ENCODE results near the gene INTS15. TPM values are rescaled to one million over a fixed set of nuclear protein-coding genes. Genes with fewer than 3 reads are reported as not detected.

The INTS15 gene
- total and polyA plus RNA-seq, 9 of the 15 experiments (the other 6 are each of a cell fraction or from before 2014, with no cell fraction given), result 0.52 to 28.9 (median 11.6) TPM

DNA sequence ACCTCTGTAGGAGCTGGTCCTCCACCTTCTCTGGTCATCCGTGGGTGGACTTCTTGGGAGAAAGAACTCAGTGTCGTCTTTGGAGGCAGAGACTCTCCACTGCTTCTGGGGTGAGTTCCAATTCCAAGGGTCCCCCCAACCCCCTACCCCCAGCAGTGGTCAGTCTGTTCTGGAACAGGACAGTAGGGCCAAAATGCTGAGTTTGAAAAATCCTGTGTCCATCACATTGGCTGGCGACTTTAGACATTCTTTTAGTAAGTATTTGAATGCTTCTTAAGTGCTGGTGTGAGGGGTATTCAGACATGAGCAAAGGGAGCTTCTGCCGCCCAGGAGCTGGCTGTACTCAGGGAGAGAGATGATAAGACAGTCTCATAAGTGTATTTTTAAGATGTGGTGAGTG is 49.2 kb downstream of the INTS15 start (continued):
- TF ChIP-seq, protein P1, sequence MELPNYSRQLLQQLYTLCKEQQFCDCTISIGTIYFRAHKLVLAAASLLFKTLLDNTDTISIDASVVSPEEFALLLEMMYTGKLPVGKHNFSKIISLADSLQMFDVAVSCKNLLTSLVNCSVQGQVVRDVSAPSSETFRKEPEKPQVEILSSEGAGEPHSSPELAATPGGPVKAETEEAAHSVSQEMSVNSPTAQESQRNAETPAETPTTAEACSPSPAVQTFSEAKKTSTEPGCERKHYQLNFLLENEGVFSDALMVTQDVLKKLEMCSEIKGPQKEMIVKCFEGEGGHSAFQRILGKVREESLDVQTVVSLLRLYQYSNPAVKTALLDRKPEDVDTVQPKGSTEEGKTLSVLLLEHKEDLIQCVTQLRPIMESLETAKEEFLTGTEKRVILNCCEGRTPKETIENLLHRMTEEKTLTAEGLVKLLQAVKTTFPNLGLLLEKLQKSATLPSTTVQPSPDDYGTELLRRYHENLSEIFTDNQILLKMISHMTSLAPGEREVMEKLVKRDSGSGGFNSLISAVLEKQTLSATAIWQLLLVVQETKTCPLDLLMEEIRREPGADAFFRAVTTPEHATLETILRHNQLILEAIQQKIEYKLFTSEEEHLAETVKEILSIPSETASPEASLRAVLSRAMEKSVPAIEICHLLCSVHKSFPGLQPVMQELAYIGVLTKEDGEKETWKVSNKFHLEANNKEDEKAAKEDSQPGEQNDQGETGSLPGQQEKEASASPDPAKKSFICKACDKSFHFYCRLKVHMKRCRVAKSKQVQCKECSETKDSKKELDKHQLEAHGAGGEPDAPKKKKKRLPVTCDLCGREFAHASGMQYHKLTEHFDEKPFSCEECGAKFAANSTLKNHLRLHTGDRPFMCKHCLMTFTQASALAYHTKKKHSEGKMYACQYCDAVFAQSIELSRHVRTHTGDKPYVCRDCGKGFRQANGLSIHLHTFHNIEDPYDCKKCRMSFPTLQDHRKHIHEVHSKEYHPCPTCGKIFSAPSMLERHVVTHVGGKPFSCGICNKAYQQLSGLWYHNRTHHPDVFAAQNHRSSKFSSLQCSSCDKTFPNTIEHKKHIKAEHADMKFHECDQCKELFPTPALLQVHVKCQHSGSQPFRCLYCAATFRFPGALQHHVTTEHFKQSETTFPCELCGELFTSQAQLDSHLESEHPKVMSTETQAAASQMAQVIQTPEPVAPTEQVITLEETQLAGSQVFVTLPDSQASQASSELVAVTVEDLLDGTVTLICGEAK (IDR thresholded peaks at IDR 0.05), result no peak
- TF ChIP-seq, protein P1 (CRISPR knock-in tag; IDR thresholded peaks at IDR 0.05), result no peak
- TF ChIP-seq ZNF316 (IDR thresholded peaks at IDR 0.05), result peak; percentile 66
- no peak for TF ChIP-seq ZNF134 (CRISPR knock-in tag; conservative IDR thresholded peaks at IDR 0.05)
- peak; percentile 51; the same call in 1 of the 2 replicates for TF ChIP-seq C11orf30 (IDR thresholded peaks at IDR 0.05; ENCODE audit: low read depth)
- no peak for TF ChIP-seq MYBL2 (IDR thresholded peaks at IDR 0.05; ENCODE audit: low read depth)
- no peak for TF ChIP-seq MYBL2 (CRISPR knock-in tag; IDR thresholded peaks at IDR 0.05; ENCODE audit: borderline replicate concordance)

Data from K562 (cell line).